ENCODE results near the gene LENG8. TPM values are rescaled to one million over a fixed set of nuclear protein-coding genes. Genes with fewer than 3 reads are reported as not detected.

LENG8 gene
- total RNA-seq, 2 experiments from 2014 or later = 610 to 639 TPM

DNA sequence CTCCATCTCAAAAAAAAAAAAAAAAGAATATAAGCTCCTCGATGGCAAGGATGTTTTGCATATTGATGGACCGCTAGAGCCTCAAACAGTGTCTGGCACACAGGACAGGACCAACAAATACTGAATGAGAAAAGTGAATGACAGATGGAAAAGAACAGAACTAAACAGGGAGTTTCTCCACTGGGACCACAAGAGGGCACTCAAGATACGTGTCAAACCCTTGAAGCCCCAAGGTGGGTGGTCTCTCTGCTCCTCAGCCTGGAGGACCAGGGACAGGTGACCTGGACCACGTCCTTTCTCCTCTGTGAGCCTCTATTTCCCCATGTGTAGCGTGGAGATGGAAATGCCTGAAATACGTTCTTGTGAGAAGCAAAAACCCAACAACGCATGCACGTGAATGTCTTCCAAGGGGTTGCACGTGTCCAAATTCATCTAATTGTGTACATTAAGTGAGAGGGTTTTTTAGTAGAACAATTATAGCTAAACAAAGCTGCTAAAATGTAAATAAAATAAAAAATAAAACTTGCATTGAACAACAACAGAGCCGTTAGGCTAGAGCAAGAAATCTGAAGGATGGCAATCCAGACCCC lies 29.8 kb downstream of the LENG8 start:
- DNase-seq = peak in 3 of 14 experiments; percentile 33 to 67 (median 66)
- no peaks in the 10 kb centered on the region for H3K9me3 Mint-ChIP-seq
- H3K4me1 Mint-ChIP-seq (ENCODE audit: low read depth) = peaks cover 5% of the 10 kb centered on the region
- peaks cover 5% of the 10 kb centered on the region for H3K4me1 ChIP-seq (ENCODE audit: insufficient read depth, low read length)
- CTCF ChIA-PET = no interaction called here
- peaks cover 3 to 14% of the 10 kb centered on the region in 2 experiments for H3K27me3 ChIP-seq (ENCODE audit: control insufficient read depth in 1 of 2, insufficient read depth in 2 of 2, low read length in 2 of 2)
- no peaks in the 10 kb centered on the region for H3K36me3 ChIP-seq (ENCODE audit: insufficient read depth, low read length)
- H3K4me3 ChIP-seq (ENCODE audit: low read length) = no peak overlapping the region
- no peaks in the 10 kb centered on the region for H3K36me3 Mint-ChIP-seq (ENCODE audit: low read depth)
- no peak overlapping the region for H3K27ac Mint-ChIP-seq
- TF ChIP-seq, protein P1, sequence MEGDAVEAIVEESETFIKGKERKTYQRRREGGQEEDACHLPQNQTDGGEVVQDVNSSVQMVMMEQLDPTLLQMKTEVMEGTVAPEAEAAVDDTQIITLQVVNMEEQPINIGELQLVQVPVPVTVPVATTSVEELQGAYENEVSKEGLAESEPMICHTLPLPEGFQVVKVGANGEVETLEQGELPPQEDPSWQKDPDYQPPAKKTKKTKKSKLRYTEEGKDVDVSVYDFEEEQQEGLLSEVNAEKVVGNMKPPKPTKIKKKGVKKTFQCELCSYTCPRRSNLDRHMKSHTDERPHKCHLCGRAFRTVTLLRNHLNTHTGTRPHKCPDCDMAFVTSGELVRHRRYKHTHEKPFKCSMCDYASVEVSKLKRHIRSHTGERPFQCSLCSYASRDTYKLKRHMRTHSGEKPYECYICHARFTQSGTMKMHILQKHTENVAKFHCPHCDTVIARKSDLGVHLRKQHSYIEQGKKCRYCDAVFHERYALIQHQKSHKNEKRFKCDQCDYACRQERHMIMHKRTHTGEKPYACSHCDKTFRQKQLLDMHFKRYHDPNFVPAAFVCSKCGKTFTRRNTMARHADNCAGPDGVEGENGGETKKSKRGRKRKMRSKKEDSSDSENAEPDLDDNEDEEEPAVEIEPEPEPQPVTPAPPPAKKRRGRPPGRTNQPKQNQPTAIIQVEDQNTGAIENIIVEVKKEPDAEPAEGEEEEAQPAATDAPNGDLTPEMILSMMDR (IDR thresholded peaks at IDR 0.05) = peak; percentile 66
- peak; percentile 44 for ATAC-seq (ENCODE audit: poor library complexity)
- POLR2A ChIA-PET = no interaction called here
- H3K4me3 Mint-ChIP-seq = no peak overlapping the region
- no peaks in the 10 kb centered on the region for H3K9me3 ChIP-seq (ENCODE audit: control insufficient read depth in 1 of 2, insufficient read depth in 1 of 2, low read length in 2 of 2)
- intact Hi-C loops (cut with DNase I, micrococcal nuclease) = loop anchor here (1.0 kb wide), 2 partner anchors 197 to 198 kb away; no protein-coding TSS in a partner anchor
- H3K27ac ChIP-seq (ENCODE audit: low read depth in 1 of 2, low read length in 2 of 2) = no peak overlapping the region
- peaks cover 49% of the 10 kb centered on the region for H3K27me3 Mint-ChIP-seq

DNA sequence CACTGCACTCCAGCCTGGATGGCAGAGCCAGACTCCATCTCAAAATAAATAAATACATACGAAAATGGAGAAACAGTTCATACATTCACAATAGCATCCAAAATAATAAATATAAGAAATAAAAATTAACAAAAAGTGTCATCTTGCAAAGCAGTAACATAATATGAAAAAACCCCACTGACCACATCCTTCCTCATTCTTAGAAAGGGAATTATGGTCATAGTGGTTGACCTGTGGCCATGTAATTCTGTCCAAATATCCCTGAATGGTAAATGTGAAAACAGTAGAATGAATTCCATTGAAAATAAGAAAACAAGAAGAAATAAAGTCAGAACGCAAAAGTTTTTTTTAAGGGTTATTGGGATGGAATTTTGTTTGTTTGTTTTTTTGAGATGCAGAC lies 31.1 kb downstream of the LENG8 start:
- H3K36me3 Mint-ChIP-seq (ENCODE audit: low read depth) = no peaks in the 10 kb centered on the region
- no peaks in the 10 kb centered on the region for H3K9me3 Mint-ChIP-seq
- Histone ChIP-seq H3K36me3 (ENCODE audit: insufficient read depth, low read length) (no peaks in the 10 kb centered on the region), H3K27me3 (ENCODE audit: control insufficient read depth in 1 of 2, insufficient read depth in 2 of 2, low read length in 2 of 2) (peaks cover 3 to 8% of the 10 kb centered on the region in 2 experiments), H3K4me1 (ENCODE audit: insufficient read depth, low read length) (peaks cover 5% of the 10 kb centered on the region), H3K4me3 (ENCODE audit: low read length) (no peak overlapping the region), H3K9me3 (ENCODE audit: control insufficient read depth in 1 of 2, insufficient read depth in 1 of 2, low read length in 2 of 2) (no peaks in the 10 kb centered on the region), H3K27ac (ENCODE audit: low read depth in 1 of 2, low read length in 2 of 2) (no peak overlapping the region)
- no peak overlapping the region for H3K4me3 Mint-ChIP-seq
- peaks cover 5% of the 10 kb centered on the region for H3K4me1 Mint-ChIP-seq (ENCODE audit: low read depth)
- intact Hi-C loops (cut with DNase I, micrococcal nuclease) = no loop called here
- POLR2A ChIA-PET = no interaction called here
- no peak overlapping the region for H3K27ac Mint-ChIP-seq
- no peak for ATAC-seq (ENCODE audit: poor library complexity)
- TF ChIP-seq, protein P1 (IDR thresholded peaks at IDR 0.05) = no peak
- H3K27me3 Mint-ChIP-seq = peaks cover 47% of the 10 kb centered on the region
- CTCF ChIA-PET = no interaction called here
- peak in 1 of 14 experiments; percentile 22 for DNase-seq

GRCh38 chr19:54481326-54481930 lies 32.4 kb downstream of the LENG8 start:
- intact Hi-C loops (cut with DNase I, micrococcal nuclease) = no loop called here
- H3K36me3 ChIP-seq (ENCODE audit: insufficient read depth, low read length) = no peaks in the 10 kb centered on the region
- DNase-seq (peak in 6 of 14 experiments; percentile 22 to 77 (median 44)), ATAC-seq (ENCODE audit: poor library complexity) (peak; percentile 63)
- no peak overlapping the region for H3K4me3 Mint-ChIP-seq
- peaks cover 5% of the 10 kb centered on the region for H3K4me1 ChIP-seq (ENCODE audit: insufficient read depth, low read length)
- no peaks in the 10 kb centered on the region for H3K9me3 ChIP-seq (ENCODE audit: control insufficient read depth in 1 of 2, insufficient read depth in 1 of 2, low read length in 2 of 2)
- TF ChIP-seq, protein P1 (IDR thresholded peaks at IDR 0.05) = peak; percentile 79
- peaks cover 3 to 8% of the 10 kb centered on the region in 2 experiments for H3K27me3 ChIP-seq (ENCODE audit: control insufficient read depth in 1 of 2, insufficient read depth in 2 of 2, low read length in 2 of 2)
- H3K4me3 ChIP-seq (ENCODE audit: low read length) = no peak overlapping the region
- no peak overlapping the region for H3K27ac Mint-ChIP-seq
- peaks cover 5% of the 10 kb centered on the region for H3K4me1 Mint-ChIP-seq (ENCODE audit: low read depth)
- H3K27me3 Mint-ChIP-seq = peaks cover 47% of the 10 kb centered on the region
- no peak overlapping the region for H3K27ac ChIP-seq (ENCODE audit: low read depth in 1 of 2, low read length in 2 of 2)
- ChIA-PET POLR2A (interaction anchor here (0.6 kb wide), 1 partner anchor 331 kb away, joined by 3 read pairs; no protein-coding TSS in a partner anchor), CTCF (interaction anchor here (0.9 kb wide), 1 partner anchor 12 kb away, joined by 3 read pairs; no protein-coding TSS in a partner anchor)
- no peaks in the 10 kb centered on the region for H3K9me3 Mint-ChIP-seq
- H3K36me3 Mint-ChIP-seq (ENCODE audit: low read depth) = no peaks in the 10 kb centered on the region

Data from CD4-positive, alpha-beta T cell (primary cell).